HG03520 (cell line): ENCODE data around the gene NOD2.

Source experiments
- ATAC-seq: cut with Tn5 transposase; IDR thresholded peaks from one replicate; pipeline ENCODE4 v1.9.1; 2021; ENCODE audit warnings: mild to moderate bottlenecking, moderate library complexity; ENCODE audit not compliant: unreplicated experiment

Gene NOD2

DNA sequence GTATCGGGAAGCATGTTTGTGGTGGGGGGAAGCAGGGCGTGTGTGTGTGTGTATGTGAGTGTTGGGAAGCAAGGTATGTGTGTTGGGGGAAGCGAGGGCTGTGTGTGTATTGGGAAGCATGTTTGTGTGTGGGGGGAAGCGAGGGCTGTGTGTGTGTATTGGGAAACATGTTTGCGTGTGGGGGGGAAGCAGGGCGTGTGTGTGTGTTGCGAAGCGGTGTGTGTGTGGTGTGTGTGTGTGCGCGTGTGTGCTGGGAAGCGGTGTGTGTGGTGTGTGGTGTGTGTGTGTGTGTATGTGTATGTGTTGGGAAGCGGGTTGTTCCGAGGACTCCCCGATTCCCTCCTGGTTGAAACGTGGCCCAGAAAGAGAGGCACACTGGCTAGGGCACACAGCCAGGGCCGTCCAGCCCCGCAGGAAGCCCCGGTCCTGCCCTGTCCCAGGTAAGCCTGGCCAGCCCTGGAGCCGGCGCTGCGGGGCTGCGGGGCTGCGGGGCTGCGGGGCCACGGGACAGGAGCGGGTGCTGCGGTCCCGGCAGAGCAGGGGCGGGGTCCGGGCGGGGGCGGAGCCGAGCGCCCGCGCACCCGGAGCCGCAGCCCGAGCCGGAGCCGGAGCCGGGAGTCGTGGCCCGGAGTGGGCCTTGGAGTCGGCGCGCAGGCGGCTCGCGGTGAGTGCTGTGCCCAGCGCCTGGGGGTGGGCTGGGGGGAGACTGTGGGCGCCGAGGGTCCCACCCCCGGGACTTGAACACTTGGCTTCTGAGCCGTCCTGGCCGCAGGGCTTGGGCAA is at the start of gene NOD2:
NOD2 (plus strand) TSS at position 608 of the 783 bp plus-strand sequence. CDS start 5,890 bp downstream, outside the sequence.
- no peak for ATAC-seq

DNA sequence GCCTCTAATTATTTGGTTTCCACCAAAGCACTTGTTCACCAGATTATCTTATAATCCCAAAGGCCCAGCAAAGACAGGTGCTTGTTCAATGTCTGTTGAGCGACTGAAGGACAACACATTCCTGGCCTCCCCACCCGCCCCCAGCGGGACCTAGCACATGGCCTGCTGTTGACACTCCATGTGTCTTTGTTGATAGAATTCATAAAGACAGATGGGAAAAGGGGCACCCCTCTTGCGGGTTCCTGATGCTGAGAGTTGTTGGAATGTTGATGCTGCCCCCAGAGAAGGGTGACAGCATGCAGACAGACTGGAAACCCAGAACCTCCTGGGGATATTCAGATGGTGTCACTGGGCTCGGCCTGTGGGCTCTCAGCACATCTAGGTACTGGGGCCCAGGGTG is 49.2 kb upstream of the NOD2 start:
- no peak for ATAC-seq

DNA sequence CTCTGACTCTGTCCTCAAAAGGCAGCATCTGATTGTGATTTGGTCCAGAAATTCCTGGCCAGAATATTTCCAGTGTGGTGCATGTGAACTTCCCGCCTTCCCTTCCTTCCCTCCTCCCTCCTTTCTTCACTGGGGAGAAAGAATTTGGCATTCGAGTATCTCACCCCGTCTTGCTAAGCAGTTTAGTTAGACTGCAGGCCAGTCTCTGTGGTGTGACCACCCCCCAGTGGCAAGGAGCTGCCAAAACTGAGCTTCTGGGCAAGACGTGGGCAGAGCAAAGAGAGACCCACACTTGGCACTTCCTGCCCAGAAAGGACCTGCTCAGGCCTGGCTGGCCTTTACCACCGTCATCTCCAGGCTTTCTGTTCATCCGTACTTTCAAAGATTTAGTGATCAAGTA is 48.7 kb upstream of the NOD2 start:
- no peak for ATAC-seq

DNA sequence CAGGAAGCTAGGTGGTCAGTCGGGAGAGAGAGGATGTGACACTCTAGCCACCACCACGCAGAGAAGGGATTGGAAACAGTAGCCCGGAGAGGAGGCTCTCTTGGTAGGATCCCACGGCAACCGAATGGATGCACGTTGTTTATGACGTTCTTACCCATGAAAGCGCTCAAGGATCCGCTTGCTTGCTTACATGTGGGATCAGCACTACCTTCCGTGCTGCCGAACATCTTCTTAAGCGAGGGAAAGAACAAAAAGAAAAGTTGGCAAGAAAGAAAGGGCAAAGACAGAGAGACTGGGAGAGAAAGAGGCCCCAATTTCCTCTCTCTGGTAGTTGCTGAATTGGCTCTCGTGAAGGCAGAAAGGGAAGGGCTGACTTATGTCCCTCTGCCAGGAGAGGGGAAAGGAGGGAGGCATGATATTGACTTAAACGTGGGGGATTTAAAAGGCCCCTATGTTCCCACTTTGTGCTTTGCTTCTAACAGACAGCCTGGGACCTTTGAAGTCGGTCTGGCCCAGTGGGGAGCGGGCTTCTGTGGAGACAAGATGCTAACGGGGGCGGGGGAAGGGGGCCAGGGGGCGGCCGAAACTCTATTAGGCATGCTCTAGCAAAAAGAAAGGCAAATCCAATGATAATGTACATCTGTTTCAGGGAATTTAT is 47.7 kb upstream of the NOD2 start:
- ATAC-seq: no peak

DNA sequence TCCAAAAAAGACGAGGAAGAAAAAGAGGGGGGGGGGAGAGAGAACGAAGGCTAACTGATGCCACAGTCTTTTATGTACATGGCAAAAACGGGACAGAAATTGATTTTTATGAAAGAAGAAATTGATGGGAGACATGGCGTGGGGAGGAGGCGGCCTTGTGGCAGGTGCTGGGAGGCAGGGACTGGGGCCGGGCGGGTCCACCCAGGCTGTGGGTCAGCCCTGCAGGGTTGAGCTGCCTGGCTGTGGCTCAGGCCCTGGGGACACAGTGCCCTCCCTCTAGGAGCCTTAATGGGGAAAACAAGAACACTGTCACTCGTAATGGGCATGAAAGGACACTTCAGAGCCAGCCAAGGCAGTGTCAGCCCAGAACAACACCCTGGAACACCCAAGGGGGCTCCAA is 47.1 kb upstream of the NOD2 start:
- no peak for ATAC-seq

DNA sequence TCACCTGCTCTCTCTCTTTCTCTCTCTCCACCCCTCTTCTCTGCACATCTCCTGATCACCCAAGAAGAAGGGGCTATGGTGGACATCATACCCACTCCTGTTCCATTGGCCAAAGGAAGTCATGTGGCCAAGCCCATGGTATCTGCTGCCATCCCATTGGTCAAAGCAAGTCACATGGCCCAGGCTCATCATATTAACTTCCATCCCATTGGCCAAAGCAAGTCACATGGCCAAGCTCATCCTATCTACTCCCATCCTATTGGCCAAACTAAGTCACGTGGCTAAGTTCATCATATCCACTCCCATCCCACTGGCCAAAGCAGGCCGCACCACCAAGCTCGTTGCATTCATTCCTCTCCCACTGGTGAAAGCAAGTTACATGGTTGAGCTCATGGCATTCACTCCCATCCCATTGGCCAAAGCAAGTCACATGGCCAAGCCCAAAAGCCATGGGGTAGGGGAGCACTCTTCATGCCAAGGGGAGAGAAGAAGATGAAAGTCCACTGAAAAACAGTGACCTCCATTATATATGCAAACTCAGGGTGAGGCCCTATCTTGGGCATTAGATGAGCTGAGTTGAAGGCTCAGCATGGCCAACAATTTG is 41.5 kb upstream of the NOD2 start:
- no peak for ATAC-seq

DNA sequence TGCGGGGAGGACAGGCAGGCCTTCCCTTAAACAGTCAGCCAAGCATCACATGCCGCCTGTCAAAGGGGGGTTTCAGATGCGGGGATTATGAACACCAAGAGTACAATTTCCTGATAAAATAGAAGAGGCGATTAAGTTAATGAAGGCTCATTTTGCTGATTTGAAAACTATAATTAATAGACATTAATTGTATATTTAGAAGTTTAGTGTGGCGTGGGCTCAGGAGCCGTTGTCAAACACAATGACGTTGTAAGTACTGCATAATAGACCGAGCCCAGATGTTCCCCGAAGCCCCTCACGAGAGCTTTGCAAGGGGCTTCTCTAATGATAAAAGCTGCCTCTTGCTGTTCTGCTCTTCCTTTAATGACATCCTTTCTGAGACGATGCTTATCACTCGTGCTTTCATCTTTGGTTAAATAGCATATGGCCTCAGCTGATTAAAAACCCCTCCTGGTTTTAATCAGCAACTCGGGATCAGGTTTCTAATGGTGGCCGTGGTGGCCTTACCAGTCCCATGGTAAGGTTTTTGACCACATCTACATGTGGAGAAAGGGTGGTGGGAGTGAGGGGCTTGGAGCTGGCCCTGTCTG is 40.5 kb upstream of the NOD2 start:
- ATAC-seq: no peak

DNA sequence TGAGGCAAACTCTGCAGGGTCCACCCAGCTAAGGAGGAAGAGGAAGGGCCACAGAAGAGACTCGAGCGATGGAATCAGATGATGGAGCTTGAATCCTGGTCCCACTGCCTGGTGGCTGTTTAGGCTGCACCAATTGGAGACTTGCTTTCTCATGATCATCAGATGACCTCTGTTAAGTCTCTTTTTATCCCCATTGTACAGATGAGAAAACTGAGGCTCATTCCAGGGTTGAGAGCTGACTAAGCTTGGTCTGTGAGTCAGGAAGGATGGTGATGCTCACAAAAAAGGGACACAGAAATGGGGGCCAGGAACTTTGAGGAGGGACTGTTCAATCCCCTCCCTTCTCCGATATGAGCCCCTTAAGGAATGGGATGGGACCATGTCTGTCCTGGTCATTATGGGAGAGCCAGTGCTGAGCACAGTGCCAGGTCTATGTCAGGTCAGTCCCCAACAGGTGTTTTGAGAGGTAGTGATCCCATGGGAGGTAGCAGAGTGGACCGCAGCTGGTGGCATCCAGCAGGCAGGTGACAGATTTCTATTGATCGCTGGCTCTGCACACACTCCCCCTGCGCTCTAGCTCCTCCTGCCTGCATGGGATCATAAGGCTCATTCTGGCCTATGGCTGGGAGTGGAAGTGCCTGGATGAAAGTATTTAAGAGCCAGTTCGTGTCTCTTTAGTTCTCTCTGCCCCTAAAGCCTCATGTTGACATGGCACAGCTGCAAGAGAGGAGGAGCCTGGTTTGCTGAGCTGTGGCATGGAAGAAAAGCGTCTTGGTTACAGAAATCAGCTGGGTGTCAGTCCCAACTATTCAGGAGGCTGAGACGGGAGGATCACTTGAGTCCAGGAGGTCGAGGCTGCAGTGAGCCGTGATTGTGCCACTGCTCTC is 39.5 kb upstream of the NOD2 start:
- no peak for ATAC-seq

DNA sequence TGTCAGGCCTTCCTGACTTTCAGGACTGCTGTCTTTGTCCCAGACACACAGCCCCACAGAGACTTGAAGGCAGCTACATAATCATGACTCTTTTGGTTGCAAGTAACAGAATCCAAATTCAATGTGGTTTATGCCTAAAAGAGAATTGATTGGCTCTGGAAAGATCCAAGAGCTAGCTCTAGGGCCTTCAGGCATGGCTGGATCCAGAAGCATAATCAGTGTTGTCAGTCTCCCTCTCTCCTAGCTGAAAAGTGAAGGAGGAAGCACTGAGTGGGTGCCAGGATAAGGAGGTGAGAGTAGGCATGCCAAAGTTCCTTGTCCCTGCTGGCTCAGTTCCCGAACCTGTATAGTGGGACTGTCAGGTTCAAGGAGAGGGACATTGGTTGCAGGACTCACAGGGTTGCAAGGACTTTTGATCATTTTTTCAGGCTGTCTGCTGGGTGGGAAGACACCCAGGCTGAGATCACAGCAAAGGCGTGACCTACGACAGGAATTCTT is 37.8 kb upstream of the NOD2 start:
- no peak for ATAC-seq

DNA sequence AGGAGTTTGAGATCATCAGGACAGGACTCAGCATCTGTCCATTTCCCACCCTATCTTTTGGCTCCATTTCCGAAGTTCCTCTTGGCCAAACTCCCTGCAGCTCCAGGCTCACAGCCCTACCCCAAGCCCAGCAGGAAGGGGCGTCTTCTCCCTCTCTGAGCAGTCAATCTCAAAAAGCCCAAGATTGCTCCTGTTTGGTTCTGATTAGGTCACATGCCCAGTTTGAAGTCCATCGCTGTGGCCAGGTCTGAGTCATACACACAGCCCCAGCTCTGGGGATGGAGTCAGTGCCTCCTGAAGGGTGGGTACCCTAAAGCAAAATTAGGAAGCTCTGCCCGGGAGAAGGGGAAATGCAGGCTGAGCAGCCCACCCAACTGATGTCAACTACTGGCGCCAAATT is 36.2 kb upstream of the NOD2 start:
- ATAC-seq: no peak

DNA sequence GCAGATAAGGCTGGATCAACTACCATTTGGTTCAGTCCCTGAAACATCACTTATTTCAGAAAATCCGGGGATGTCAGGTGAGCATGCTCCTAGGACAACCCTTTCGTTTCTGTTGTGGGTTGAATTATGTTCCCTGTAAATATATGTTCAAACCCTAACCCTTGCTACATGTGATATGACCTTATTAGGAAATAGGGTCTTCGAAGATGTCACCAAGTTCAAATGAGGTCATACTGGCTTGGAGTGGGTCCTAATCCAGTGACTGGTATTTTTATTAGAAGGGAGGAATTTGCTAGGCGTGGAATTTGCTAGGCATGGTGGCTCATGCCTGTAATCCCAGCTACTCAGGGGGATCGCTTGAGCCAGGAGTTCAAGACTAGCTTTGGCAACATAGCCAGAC is 33.6 kb upstream of the NOD2 start:
- no peak for ATAC-seq

DNA sequence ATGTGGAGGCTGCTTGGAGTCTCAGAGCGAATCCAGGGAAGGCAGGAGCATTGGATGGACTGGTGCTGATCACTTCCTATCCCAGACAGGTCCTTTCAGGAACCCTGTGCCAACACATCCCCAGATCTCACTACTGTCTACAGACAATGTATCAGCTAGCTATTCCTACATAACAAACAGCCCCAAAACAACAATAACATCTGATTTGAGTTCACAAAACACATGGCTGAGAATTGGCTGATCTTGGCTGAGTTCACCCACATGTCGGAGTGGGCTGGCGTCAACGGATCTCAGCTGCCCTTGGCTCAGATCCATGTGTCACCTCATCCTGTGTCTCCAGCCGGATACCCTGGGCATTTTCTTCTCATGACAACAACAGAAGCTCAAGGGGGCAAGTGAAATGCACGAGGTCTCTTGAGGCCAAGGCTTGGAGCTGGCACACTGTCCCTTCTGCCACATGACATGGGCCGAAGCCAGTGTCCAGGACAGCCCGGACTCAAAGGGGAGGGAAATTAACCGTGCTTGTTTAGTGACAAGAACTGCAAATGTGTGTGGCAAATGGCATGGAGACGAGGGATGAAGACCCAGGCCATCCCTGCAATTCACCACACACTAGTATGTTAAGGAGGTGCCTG is 31.0 kb upstream of the NOD2 start:
- ATAC-seq: no peak

DNA sequence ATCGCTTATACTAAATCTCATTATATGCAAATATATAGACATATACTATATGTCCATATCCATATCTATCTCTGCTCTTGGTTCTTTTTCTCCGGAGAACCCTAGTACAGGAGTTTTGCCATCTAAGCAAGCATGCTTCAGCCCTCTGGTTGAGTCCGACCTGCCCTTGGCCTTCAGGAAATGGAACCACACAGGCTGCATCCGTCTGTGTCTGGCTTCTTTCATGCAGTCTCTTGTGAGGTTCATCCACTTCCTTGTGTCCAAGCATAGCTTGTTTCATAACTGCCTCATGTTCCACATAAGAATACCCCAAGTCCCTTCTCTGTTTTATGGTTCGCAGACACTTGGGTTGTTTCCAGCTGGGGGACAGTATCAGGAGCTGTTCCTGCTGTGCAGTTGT is 29.1 kb upstream of the NOD2 start:
- ATAC-seq: no peak

DNA sequence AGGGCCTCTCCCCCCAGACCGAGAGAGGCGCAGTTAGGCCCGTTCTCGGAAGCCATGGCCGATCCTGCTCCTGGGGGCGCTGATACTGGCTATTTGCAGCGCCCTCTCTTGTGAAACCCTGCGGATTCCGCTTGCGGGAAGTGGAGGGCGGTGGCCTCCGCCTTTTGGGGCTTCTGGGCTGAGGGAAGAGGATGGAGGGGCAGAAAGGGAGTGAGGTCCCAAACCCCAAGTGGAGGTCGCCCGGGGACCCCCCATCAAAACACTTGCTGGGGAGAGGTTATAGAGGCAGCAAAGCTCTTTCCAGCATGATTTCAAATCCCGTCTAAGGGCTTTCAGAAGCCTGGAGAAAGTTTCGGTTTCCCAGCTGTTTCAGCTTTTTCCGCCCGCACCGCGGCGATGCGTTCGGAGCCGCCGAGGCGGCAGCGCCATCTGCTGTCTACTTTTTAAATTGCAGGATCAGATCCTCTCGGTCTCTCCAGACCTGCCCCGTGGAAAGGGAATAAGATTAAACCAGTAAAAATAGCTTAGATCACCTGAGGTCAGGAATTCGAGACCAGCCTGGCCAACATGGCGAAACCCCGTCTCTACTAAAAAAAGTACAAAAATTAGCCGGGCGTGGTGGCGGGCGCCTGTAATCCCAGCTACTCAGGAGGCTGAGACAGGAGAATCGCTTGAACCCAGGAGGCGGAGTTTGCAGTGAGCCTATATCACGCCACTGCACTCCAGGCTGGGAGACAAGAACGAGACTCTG is 28.1 kb upstream of the NOD2 start:
- ATAC-seq: no peak

DNA sequence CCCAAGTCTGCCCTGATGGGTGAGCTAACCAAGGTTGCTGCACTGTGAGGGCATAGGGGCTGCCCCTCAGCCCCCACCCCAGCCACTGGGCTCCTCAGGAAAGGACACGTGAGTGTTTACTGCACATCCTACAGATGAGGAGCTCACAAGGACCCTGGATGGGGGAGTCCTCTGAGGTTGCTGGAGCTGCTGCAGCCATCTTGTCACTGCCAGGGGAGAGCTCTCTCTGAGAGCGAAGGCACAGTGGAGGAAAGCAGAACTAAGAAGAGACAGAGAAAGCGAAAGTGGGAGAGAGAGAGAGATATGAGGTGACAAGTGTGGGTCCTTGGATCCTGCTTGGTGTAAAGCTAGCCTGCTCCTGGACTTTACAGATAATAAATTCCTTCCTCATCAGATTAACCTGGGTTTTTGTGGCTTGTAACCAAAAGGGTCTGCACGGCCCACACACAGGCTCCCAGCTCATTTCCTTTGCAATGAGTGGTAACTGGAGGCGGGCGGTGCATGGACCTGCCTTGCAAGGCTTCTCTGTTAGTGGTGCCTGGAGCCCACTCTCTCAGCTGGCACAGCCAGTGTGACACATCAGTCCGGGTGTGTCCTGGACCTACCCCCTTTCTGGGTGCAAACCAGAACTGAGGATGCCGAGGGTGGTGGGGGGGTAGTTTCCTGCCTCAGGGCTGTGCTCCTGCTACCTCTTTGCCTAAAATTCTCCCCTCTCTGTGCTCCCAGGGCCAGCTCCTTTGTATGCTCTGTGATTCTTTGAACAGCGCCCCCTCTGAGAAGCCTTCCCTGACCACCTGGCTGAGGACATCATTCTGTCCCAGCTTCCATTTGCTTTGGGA is 26.5 kb upstream of the NOD2 start:
- ATAC-seq: peak; percentile 89

DNA sequence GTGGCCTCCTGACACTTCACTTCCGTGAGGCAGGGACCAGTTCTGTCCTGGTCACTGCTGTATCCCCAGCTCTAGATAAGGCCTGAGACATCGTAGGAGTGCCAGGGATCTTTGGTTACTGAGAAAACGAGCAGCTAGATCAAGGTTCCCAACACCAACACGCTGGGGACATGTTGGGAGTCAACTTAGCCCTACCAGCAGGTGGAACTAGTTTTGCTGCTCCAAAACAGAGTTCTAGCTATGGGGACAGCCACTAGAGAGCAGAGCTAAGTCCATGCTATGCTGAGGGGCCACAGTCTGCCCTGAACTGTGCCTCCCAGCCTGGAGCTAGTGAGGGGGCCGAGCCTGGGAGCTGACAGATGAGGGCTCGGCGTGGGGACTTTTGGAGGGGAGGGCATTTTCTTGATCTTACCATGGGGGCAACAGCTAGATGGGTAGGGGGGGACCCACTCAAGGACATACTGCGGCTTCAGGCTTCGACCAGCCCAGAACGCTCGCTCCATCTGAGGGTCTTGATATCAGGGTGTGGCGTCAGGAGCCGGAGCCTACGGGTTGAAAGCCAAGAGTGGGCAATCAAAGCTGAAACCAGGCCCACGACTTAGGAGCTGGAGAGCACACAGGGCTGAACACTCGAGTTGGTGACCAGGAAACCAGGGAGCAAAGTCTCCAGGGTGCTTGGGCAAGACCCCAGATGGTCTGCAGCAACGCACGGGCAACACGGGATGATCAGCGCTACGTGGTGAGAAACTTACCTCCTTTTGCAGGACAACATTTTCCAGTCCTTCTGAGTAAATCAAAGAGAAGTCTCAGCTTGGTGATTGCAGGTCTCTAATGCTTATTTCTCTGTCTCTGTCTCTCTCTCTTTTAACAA is 25.7 kb upstream of the NOD2 start:
- ATAC-seq: no peak

DNA sequence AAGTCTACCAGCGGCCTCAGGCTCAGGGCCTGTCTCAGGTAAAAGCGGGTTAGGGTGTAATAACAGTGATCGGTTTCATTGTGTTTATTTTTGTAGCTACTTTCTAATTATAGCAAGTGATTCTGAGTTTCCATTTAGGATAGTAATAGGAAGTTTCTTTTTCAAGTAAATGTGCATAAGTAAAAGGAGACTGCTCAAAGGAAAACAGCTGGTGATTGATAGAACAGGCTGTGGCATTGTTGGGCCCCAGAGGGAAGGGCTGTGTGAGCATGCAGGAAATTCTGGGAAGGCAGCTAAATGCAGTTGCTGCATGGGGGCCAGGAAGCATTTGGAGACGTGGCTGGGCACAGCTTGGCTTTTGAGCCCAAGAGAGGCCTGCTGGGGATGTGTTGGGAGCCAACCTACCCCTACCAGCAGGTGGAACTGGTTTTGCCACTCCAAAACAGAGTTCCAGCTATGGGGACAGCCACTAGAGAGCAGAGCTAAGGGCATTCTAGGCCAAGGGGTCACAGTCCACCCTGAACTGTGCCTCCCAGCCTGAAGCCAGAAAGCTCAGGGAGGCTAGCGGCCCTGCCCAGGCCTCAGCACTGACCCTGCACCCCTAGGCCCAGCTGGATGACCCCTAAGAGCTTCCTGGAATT is 24.9 kb upstream of the NOD2 start:
- no peak for ATAC-seq
